Adrenal gland (tissue), 12 donors: ENCODE measurements around the gene TARDBP. TPM values are rescaled to one million over a fixed set of nuclear protein-coding genes. Genes with fewer than 3 reads are reported as not detected.
"Not testable (repeated sequence)": the region's sequence is repeated elsewhere in the genome, so short reads cannot be mapped to it uniquely, and the experiment has no call there.

ENCODE experiments used
- DNase-seq, 7 donors: peaks; one replicate each; pipeline ENCODE4 v3.0.0-alpha.2; 2019 to 2020
- H3K27ac ChIP-seq, 5 donors: fragments of 200-600 bp; sonication (generic) in 4 of 5; 1 replicate in 3 of 5; 2 replicates in 2 of 5; pipeline versions ENCODE4 v1.5.1 to v1.8.0; 2016 to 2020; ENCODE audit warnings: mild to moderate bottlenecking in 1 of 5
- H3K27me3 ChIP-seq: fragments of 200-600 bp; 2 replicates; pipeline ENCODE4 v1.8.0; 2021
- H3K36me3 ChIP-seq, 2 donors: fragments of 200-600 bp; replicated peaks in 1 of 2; 1 replicate in 1 of 2; 2 replicates in 1 of 2; pipeline versions ENCODE4 v1.5.1 to v1.8.0; 2018 to 2022
- H3K4me1 ChIP-seq, 2 donors: fragments of 200-600 bp; replicated peaks in 1 of 2; 1 replicate in 1 of 2; 2 replicates in 1 of 2; pipeline versions ENCODE4 v1.5.1 to v1.8.0; 2018 to 2021
- H3K4me3 ChIP-seq, 4 donors: fragments of 200-600 bp; sonication (generic) in 3 of 4; one replicate each; pipeline ENCODE4 v1.5.1; 2016 to 2018
- H3K9me3 ChIP-seq, 3 donors: fragments of 200-600 bp; sonication (generic) in 1 of 3; replicated peaks in 1 of 3; 1 replicate in 2 of 3; 2 replicates in 1 of 3; pipeline versions ENCODE4 v1.5.1 to v1.8.0; 2016 to 2021
- POLR2A ChIP-seq, 2 donors: fragments of 450-650 bp; IDR thresholded peaks; one replicate each; pipeline ENCODE4 v1.6.1; 2017; ENCODE audit warnings: antibody characterized with exemption in 2 of 2, mild to moderate bottlenecking in 2 of 2, moderate library complexity in 1 of 2
- WGBS, 4 donors: extraction: QIAGEN DNeasy Blood & Tissue Kit in 2 of 4; methylation state at CpG; one replicate each; pipeline versions ENCODE4 v1.1.5 to v1.1.7; 2013 to 2017; 5-methylcytosine and 5-hydroxymethylcytosine counted together
- intact Hi-C, 2 donors: fragments of 100-400 bp; cut with DNase I; formaldehyde crosslinking; loops; one replicate each; pipeline versions ENCODE4 v1.14.1 to v1.15.0; 2022 to 2023
- polyA plus RNA-seq, 3 donors: library from polyadenylated mRNA; stranded (reverse); fragments of 200-250 nt in 2 of 3; fragments of 350-450 nt in 1 of 3; fragmentation: Illumina TruSeq in 1 of 3; extraction: RNeasy Lipid Tissue Mini Kit (QIAGEN cat#74804) in 1 of 3; gene quantifications; one replicate each; pipeline ENCODE4 v1.2.3, GENCODE V29; 2013 to 2014
- total RNA-seq, 9 donors: library from RNA; depleted of rRNA in 4 of 9; stranded (reverse); fragments of >200 nt in 4 of 9; fragments of 120-200 nt in 1 of 9; fragmentation: NEBNext Ultra II Directional in 1 of 9; extraction: Animal tissue kit (Norgen Biotek cat#: 25700) in 1 of 9; gene quantifications; one replicate each; pipeline versions ENCODE4 v1.1.0 to v1.2.4, GENCODE V29; 2013 to 2023
- TF ChIP-seq, protein P1 (sequence below), 6 experiments: fragments of 450-650 bp in 4 of 6; fragments of 200-600 bp in 2 of 6; sonication (generic) in 1 of 6; IDR thresholded peaks; 1 replicate in 5 of 6; 2 replicates in 1 of 6; pipeline versions ENCODE4 v1.5.1 to v1.8.0; 2016 to 2021; ENCODE audit warnings: antibody characterized with exemption in 6 of 6, mild to moderate bottlenecking in 2 of 6, moderate library complexity in 1 of 6
- donor health status: healthy with polysubstance abuse.
- donor health status: Bipolar disorder and iron deficiency.
- donor health status: DM: yes; HTN: yes; CAD: no.
- donor health status: DM: no; HTN: no; CAD: no.
- donor health status: DM: no; HTN: no; CAD: no.
- donor health status: DM: yes; HTN: yes; CAD: no.

The TARDBP gene
- total and polyA plus RNA-seq, 12 donors = 45.1 to 324 (median 111) TPM

DNA sequence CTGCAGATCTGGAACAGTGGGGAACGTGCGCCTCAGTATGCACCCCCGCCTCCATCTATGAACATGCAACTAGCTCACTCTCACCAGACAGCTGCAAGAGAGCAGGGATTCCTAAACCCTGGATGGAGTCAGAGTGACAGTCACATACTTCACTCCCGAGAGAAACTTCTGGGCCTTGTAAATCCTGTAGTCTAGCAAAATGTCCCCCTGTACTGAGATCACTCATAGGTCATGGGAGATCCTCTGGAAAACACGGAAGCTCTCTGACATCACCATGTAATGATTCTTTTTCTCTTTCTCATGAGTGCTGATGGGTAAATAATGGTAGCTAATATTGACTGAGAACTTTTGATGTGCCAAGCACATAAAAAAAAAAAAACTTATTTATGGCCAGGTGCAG, 23.4 kb upstream of the TARDBP start:
- Histone ChIP-seq H3K4me1 (no peaks in the 10 kb centered on the region), H3K27ac (no peak overlapping the region), H3K27me3 (no peaks in the 10 kb centered on the region), H3K9me3 (no peaks in the 10 kb centered on the region), H3K4me3 (no peak overlapping the region), H3K36me3 (no peaks in the 10 kb centered on the region)
- intact Hi-C loops = no loop called here
- TF ChIP-seq, protein P1, sequence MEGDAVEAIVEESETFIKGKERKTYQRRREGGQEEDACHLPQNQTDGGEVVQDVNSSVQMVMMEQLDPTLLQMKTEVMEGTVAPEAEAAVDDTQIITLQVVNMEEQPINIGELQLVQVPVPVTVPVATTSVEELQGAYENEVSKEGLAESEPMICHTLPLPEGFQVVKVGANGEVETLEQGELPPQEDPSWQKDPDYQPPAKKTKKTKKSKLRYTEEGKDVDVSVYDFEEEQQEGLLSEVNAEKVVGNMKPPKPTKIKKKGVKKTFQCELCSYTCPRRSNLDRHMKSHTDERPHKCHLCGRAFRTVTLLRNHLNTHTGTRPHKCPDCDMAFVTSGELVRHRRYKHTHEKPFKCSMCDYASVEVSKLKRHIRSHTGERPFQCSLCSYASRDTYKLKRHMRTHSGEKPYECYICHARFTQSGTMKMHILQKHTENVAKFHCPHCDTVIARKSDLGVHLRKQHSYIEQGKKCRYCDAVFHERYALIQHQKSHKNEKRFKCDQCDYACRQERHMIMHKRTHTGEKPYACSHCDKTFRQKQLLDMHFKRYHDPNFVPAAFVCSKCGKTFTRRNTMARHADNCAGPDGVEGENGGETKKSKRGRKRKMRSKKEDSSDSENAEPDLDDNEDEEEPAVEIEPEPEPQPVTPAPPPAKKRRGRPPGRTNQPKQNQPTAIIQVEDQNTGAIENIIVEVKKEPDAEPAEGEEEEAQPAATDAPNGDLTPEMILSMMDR (IDR thresholded peaks at IDR 0.05) = no peak
- no peak for TF ChIP-seq POLR2A (IDR thresholded peaks at IDR 0.05)
- WGBS, 4 donors = 79 to 92% (median 88%) methylated on average over 3 to 5 of the region's 5 CpGs
- DNase-seq = no peak

DNA sequence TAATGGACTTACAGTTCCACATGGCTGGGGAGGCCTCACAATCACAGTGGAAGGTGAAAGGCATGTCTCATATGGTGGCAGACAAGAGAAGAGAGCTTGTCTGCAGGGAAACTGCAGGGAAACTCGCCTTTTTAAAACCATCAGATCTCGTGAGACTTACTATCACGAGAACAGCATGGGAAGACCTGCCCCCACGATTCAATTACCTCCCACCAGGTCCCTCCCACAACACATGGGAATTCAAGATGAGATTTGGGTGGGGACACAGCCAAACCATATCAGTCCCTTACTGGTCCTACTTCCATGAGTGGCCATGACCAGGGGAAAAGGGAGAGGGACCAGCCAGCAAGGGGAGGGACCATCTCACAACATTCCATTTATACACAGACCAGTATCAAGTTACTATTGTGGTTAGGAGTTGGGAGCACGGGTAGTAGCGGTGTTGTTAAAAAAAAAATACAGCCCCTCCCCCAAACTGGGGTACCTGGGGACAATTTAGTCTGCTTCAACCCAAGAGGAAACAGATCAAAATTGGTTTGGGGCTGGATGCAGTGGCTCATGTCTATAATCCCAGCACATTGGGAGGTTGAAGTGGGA, 22.4 kb upstream of the TARDBP start:
- H3K27ac ChIP-seq, intact Hi-C loops, H3K9me3 ChIP-seq, DNase-seq, H3K4me1 ChIP-seq, H3K36me3 ChIP-seq, H3K27me3 ChIP-seq, H3K4me3 ChIP-seq: not testable (repeated sequence)
- 62 to 84% (median 82%) methylated on average over 4 to 6 of the region's 6 CpGs for WGBS, 4 donors

DNA sequence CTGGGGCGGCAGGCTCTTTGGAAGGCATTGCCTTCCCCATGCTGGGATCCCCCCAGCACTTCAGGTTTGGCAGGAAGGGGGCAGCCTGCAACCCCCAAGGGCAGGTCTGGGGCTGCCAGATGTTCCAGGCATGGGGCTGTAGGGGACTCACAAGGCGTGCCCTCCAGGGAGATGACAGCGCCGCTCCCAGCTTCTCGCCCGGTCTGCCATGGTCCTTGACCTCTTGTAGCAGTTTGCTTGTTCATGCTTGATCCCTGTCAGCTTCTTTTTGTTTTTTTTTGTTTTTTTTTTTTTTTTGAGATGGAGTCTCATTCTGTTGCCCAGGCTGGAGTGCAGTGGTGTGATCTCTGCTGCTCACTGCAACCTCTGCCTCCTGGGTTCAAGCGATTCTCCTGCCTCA, 21.6 kb upstream of the TARDBP start:
- intact Hi-C loops = no loop called here
- no peaks in the 10 kb centered on the region for H3K36me3 ChIP-seq
- H3K27ac ChIP-seq = no peak overlapping the region
- no peak for TF ChIP-seq POLR2A (IDR thresholded peaks at IDR 0.05)
- TF ChIP-seq, protein P1 (IDR thresholded peaks at IDR 0.05) = no peak
- no peaks in the 10 kb centered on the region for H3K27me3 ChIP-seq
- no peaks in the 10 kb centered on the region for H3K4me1 ChIP-seq
- no peak overlapping the region for H3K4me3 ChIP-seq
- no peaks in the 10 kb centered on the region for H3K9me3 ChIP-seq
- 68 to 80% (median 70%) methylated on average over 7 of the region's 7 CpGs for WGBS, 4 donors
- DNase-seq = no peak

DNA sequence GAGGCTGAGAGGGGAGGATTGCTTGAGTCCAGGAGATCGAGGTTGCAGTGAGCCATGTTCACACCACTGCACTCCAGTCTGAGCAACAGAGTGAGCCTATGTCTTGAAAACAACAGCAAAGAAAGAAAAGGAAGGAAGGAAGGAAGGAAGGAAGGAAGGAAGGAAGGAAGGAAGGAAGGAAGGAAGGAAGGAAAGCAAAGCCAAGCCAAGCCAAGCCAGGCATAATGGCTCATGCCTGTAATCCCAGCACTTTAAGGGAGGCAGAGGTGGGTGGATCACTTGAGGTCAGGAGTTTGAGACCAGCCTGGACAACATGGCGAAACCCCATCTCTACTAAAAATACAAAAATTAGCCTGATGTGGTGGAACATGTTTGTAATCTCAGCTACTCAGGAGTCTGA, 20.4 kb upstream of the TARDBP start:
- H3K4me1 ChIP-seq, intact Hi-C loops, H3K36me3 ChIP-seq, H3K9me3 ChIP-seq, H3K4me3 ChIP-seq, H3K27me3 ChIP-seq, DNase-seq, H3K27ac ChIP-seq: not testable (repeated sequence)
- 85 to 94% (median 89%) methylated on average over 2 of the region's 2 CpGs for WGBS, 4 donors

DNA sequence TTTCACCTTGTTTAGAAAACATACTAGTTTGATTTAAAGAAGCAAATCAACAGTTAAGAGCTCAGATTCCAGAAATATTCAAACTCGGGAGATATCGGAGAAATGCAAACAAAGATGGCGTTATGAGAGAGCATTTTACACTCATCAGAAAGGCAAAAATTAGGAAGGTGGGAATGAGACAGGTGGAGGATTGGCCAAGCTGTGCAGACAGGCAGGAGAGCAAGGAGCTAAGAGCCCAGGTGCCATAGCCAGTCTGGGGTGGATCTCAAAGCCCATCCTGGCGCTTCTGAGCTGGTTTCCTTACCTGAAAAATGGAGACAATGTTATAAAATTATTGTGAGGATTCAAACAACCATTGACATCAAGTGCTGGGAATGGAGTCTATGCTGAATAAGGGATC, 19.6 kb upstream of the TARDBP start:
- intact Hi-C loops = no loop called here
- DNase-seq = no peak
- 75 to 83% (median 79%) methylated on average over 4 of the region's 4 CpGs for WGBS, 4 donors
- H3K27me3 ChIP-seq = no peaks in the 10 kb centered on the region
- TF ChIP-seq, protein P1 (IDR thresholded peaks at IDR 0.05) = no peak
- no peak for TF ChIP-seq POLR2A (IDR thresholded peaks at IDR 0.05)
- H3K9me3 ChIP-seq = no peaks in the 10 kb centered on the region
- H3K27ac ChIP-seq = no peak overlapping the region
- no peaks in the 10 kb centered on the region for H3K36me3 ChIP-seq
- no peaks in the 10 kb centered on the region for H3K4me1 ChIP-seq
- no peak overlapping the region for H3K4me3 ChIP-seq
